ENCODE measurements around the gene ATP11A.
"Not testable (repeated sequence)": the region's sequence is repeated elsewhere in the genome, so short reads cannot be mapped to it uniquely, and the experiment has no call there.

ATP11A gene

GRCh38 chr13:112775791-112776279 lies 86.0 kb downstream of the ATP11A start:
- DNase-seq (ENCODE audit: low read depth) = no peak

- DNase-seq (ENCODE audit: low read depth) = no peak
These were observed 86.5 kb downstream of the ATP11A start for GRCh38 chr13:112776354-112776753.

- no peak for DNase-seq (ENCODE audit: low read depth)
These were observed 87.1 kb downstream of the ATP11A start for GRCh38 chr13:112776971-112777370.

- DNase-seq (ENCODE audit: low read depth) = no peak
These were observed 88.0 kb downstream of the ATP11A start for GRCh38 chr13:112777637-112778406.

GRCh38 chr13:112779856-112780604 lies 90.2 kb downstream of the ATP11A start:
- DNase-seq (ENCODE audit: low read depth) = peak; percentile 4

GRCh38 chr13:112781287-112781686 lies 91.4 kb downstream of the ATP11A start:
- no peak for DNase-seq (ENCODE audit: low read depth)

GRCh38 chr13:112781881-112782361 lies 92.1 kb downstream of the ATP11A start:
- DNase-seq (ENCODE audit: low read depth) = no peak

GRCh38 chr13:112782429-112783010 lies 92.7 kb downstream of the ATP11A start:
- no peak for DNase-seq (ENCODE audit: low read depth)

GRCh38 chr13:112783135-112783977 lies 93.5 kb downstream of the ATP11A start:
- no peak for DNase-seq (ENCODE audit: low read depth)

GRCh38 chr13:112783978-112784371 lies 94.1 kb downstream of the ATP11A start:
- no peak for DNase-seq (ENCODE audit: low read depth)

GRCh38 chr13:112784811-112785482 lies 95.1 kb downstream of the ATP11A start:
- DNase-seq (ENCODE audit: low read depth) = no peak

- DNase-seq (ENCODE audit: low read depth) = no peak
These were observed 95.6 kb downstream of the ATP11A start for GRCh38 chr13:112785483-112785856.

- not testable (repeated sequence) for DNase-seq (ENCODE audit: low read depth)
These were observed 97.0 kb downstream of the ATP11A start for GRCh38 chr13:112786810-112787209.

- DNase-seq (ENCODE audit: low read depth) = no peak
These were observed 101.2 kb downstream of the ATP11A start for GRCh38 chr13:112790735-112791641.

GRCh38 chr13:112791663-112792440 lies 102.0 kb downstream of the ATP11A start:
- no peak for DNase-seq (ENCODE audit: low read depth)

GRCh38 chr13:112792511-112792910 lies 102.7 kb downstream of the ATP11A start:
- no peak for DNase-seq (ENCODE audit: low read depth)

GRCh38 chr13:112793545-112794445 lies 104.0 kb downstream of the ATP11A start:
- no peak for DNase-seq (ENCODE audit: low read depth)

GRCh38 chr13:112795277-112795676 lies 105.4 kb downstream of the ATP11A start:
- no peak for DNase-seq (ENCODE audit: low read depth)
